Cardiac muscle cell (in vitro differentiated cells and primary cell): ENCODE measurements around the gene POLR1E. TPM values are rescaled to one million over a fixed set of nuclear protein-coding genes. Genes with fewer than 3 reads are reported as not detected.
A peak's percentile ranks its signal among the peaks of the same experiment; 100 is the strongest.
"Not testable (repeated sequence)": the region's sequence is repeated elsewhere in the genome, so short reads cannot be mapped to it uniquely, and the experiment has no call there.

Experiments
- DNase-seq, 2 donors: peaks; one replicate each; pipeline versions ENCODE4 v3.0.0 to v3.0.0-alpha.2; 2010 to 2017; ENCODE audit warnings: low read depth in 1 of 2, low spot score in 1 of 2
- H3K27ac ChIP-seq: fragments of 200-600 bp; sonication (generic); 2 replicates; pipeline ENCODE4 v1.5.1; 2016
- H3K27me3 ChIP-seq: fragments of 200-600 bp; sonication (generic); 2 replicates; pipeline ENCODE4 v1.6.0; 2016; ENCODE audit warnings: control low read depth
- H3K36me3 ChIP-seq: fragments of 200-600 bp; sonication (generic); 2 replicates; pipeline ENCODE4 v1.5.1; 2016; ENCODE audit warnings: control low read depth
- H3K4me1 ChIP-seq: fragments of 200-600 bp; sonication (generic); 2 replicates; pipeline ENCODE4 v1.8.1; 2017; ENCODE audit warnings: low read depth, mild to moderate bottlenecking, mixed run types
- H3K4me3 ChIP-seq: fragments of 200-600 bp; sonication (generic); 2 replicates; pipeline ENCODE4 v1.5.1; 2016; ENCODE audit warnings: mild to moderate bottlenecking
- H3K9me3 ChIP-seq: fragments of 200-600 bp; sonication (generic); 2 replicates; pipeline ENCODE4 v1.5.1; 2017; ENCODE audit warnings: low read depth, mild to moderate bottlenecking, control low read depth
- CTCF ChIP-seq: IDR thresholded peaks from 2 replicates; pipeline ENCODE4 v1.5.1; 2012; ENCODE audit warnings: low read depth, mild to moderate bottlenecking, low read length
- polyA plus RNA-seq: library from polyadenylated mRNA; unstranded; fragments of >200 nt; fragmentation: Nextera tagmentation; extraction: Ambion mirVana; gene quantifications from 2 replicates; pipeline ENCODE4 v1.2.1, GENCODE V29; 2016
- total RNA-seq: library from RNA; depleted of rRNA; stranded (reverse); fragments of >200 nt; gene quantifications from 2 replicates; pipeline ENCODE4 v1.2.3, GENCODE V29; 2016

Gene POLR1E
- total and polyA plus RNA-seq, 2 experiments from 2014 or later = 7.6 to 18.2 TPM

GRCh38 chr9:37465249-37466036 lies 20.3 kb upstream of the POLR1E start, which contains the start of gene ZBTB5:
Gene ZBTB5, minus strand, starts transcription at chr9:37465450. Its CDS starts 22,899 bp downstream, at chr9:37442551.
- Histone ChIP-seq H3K27me3 (no peaks in the 10 kb centered on the region), H3K27ac (peak within 1 kb of the TSS; percentile 96), H3K4me1 (peaks cover 8% of the 10 kb centered on the region), H3K4me3 (peak within 1 kb of the TSS; percentile 50), H3K9me3 (no peaks in the 10 kb centered on the region), H3K36me3 (no peaks in the 10 kb centered on the region)
- TF ChIP-seq CTCF = no peak
- DNase-seq = peak; percentile 100

- no peak for TF ChIP-seq CTCF
- DNase-seq = peak; percentile 69 to 93
- Histone ChIP-seq H3K27me3 (no peaks in the 10 kb centered on the region), H3K9me3 (no peaks in the 10 kb centered on the region), H3K27ac (peak overlapping the region; percentile 96), H3K4me1 (peaks cover 8% of the 10 kb centered on the region), H3K36me3 (no peaks in the 10 kb centered on the region), H3K4me3 (peak overlapping the region; percentile 50)
Measured at GRCh38 chr9:37466037-37466709, 19.6 kb upstream of the POLR1E start.

DNA sequence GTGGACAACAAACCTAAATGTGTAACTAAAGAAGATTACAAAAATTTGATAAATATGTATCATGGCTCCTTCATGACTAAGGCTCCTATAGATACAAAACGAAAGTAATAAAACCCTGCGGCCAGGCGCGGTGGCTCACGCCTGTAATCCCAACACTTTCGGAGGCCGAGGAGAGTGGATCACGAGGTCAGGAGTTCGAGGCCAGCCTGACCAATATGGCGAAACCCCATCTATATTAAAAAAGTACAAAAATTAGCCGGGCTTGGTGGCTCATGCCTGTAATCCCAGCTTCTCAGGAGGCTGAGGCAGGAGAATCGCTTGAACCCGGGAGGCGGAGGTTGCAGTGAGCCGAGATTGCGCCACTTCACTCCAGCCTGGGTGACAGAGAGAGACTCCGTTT lies 18.2 kb upstream of the POLR1E start:
- peaks cover 13% of the 10 kb centered on the region for H3K4me1 ChIP-seq
- H3K36me3 ChIP-seq, H3K9me3 ChIP-seq, H3K27me3 ChIP-seq, H3K4me3 ChIP-seq, DNase-seq, H3K27ac ChIP-seq: not testable (repeated sequence)

DNA sequence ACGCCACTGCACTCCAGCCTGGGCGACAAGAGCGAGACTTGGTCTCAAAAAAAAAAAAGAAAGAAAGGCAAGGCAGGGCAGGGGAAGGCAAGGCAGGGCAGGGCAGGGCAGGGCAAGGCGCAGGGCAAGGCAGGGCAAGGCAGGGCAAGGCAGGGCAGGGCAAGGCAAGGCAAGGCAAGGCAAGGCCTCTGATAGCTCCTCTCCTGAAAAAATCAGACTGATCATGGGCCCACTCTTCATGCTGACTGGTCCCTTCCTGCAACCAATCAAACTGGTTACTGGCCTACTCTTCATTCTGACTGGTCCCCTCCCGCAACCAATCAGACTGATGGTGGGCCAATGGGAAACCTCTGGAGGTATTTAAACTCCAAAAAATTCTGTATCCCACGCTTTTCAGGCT lies 17.1 kb upstream of the POLR1E start:
- no peak for TF ChIP-seq CTCF
- Histone ChIP-seq H3K36me3 (no peaks in the 10 kb centered on the region), H3K4me3 (no peak overlapping the region), H3K27me3 (no peaks in the 10 kb centered on the region), H3K27ac (no peak overlapping the region), H3K9me3 (no peaks in the 10 kb centered on the region), H3K4me1 (peaks cover 8% of the 10 kb centered on the region)
- DNase-seq = no peak

- Histone ChIP-seq H3K36me3 (no peaks in the 10 kb centered on the region), H3K9me3 (no peaks in the 10 kb centered on the region), H3K27me3 (no peaks in the 10 kb centered on the region), H3K27ac (peak overlapping the region; percentile 88), H3K4me3 (no peak overlapping the region), H3K4me1 (peaks cover 8% of the 10 kb centered on the region)
- peak; percentile 42 to 94 for DNase-seq
- no peak for TF ChIP-seq CTCF
Measured at GRCh38 chr9:37471942-37472684, 13.6 kb upstream of the POLR1E start.

GRCh38 chr9:37473982-37474381 lies 11.8 kb upstream of the POLR1E start:
- not testable (repeated sequence) for H3K27ac ChIP-seq, H3K27me3 ChIP-seq, H3K36me3 ChIP-seq, H3K4me1 ChIP-seq, H3K4me3 ChIP-seq, H3K9me3 ChIP-seq, DNase-seq
